Measurements from ENCODE around the gene BRD8. TPM values are rescaled to one million over a fixed set of nuclear protein-coding genes. Genes with fewer than 3 reads are reported as not detected.

The BRD8 gene
- total RNA-seq, 1 experiment from 2014 or later: 73.4 TPM

- Mint-ChIP-seq H3K4me1 (no peaks in the 10 kb centered on the region), H3K27me3 (ENCODE audit: low read depth) (no peaks in the 10 kb centered on the region), H3K4me3 (no peak overlapping the region), H3K27ac (no peak overlapping the region), H3K9me3 (no peaks in the 10 kb centered on the region), H3K36me3 (peaks cover 88% of the 10 kb centered on the region)
- CTCF ChIA-PET: no interaction called here
- DNase-seq (ENCODE audit: low spot score): no peak
- no peak for TF ChIP-seq MAX (CRISPR knock-in tag; IDR thresholded peaks at IDR 0.05)
- TF ChIP-seq ZBTB21 (CRISPR knock-in tag; IDR thresholded peaks at IDR 0.05; ENCODE audit: borderline replicate concordance): no peak
- no peak for TF ChIP-seq ZNF425 (CRISPR knock-in tag; conservative IDR thresholded peaks at IDR 0.05)
- TF ChIP-seq AR (CRISPR knock-in tag; IDR thresholded peaks at IDR 0.05): no peak
- no peak for TF ChIP-seq FOXK1 (CRISPR knock-in tag; IDR thresholded peaks at IDR 0.05)
- TF ChIP-seq E2F1 (CRISPR knock-in tag; IDR thresholded peaks at IDR 0.05): no peak
- TF ChIP-seq ATF1 (CRISPR knock-in tag; IDR thresholded peaks at IDR 0.05): no peak
- no peak for TF ChIP-seq MYBL2 (CRISPR knock-in tag; IDR thresholded peaks at IDR 0.05)
- TF ChIP-seq PRDM15 (CRISPR knock-in tag; IDR thresholded peaks at IDR 0.05): no peak
- TF ChIP-seq CBFB (CRISPR knock-in tag; IDR thresholded peaks at IDR 0.05; ENCODE audit: low read depth): no peak
- no peak for TF ChIP-seq TP53 (CRISPR knock-in tag; IDR thresholded peaks at IDR 0.05)
- no peak for TF ChIP-seq USF1 (CRISPR knock-in tag; IDR thresholded peaks at IDR 0.05)
- no peak for TF ChIP-seq ZNF532 (CRISPR knock-in tag; IDR thresholded peaks at IDR 0.05; ENCODE audit: borderline replicate concordance)
- no peak for ATAC-seq
- POLR2A ChIA-PET: no interaction called here
Measured at GRCh38 chr5:138169124-138169523, 9.3 kb downstream of the BRD8 start.
